ENCODE data around the gene UGGT1.

GRCh38 chr2:128062571-128062970, 28.4 kb upstream of the UGGT1 start:
- no peak for TF ChIP-seq EGR1 (IDR thresholded peaks at IDR 0.05; ENCODE audit: low read depth in 2 of 2)
- no peak for TF ChIP-seq CTCF (IDR thresholded peaks at IDR 0.05; ENCODE audit: low read depth, low read length, missing input control)
- no peak for TF ChIP-seq FOXA1 (IDR thresholded peaks at IDR 0.05)
- TF ChIP-seq MAX (IDR thresholded peaks at IDR 0.05), result no peak
- no peak for TF ChIP-seq FOXA2 (IDR thresholded peaks at IDR 0.05)
- TF ChIP-seq ATF3 (IDR thresholded peaks at IDR 0.05), result no peak
- no peak for TF ChIP-seq HNF4G (IDR thresholded peaks at IDR 0.05)
- no peak for TF ChIP-seq GABPA (IDR thresholded peaks at IDR 0.05 in 1 of 2, conservative IDR thresholded peaks at IDR 0.05 in 1 of 2)

All from liver (tissue), 3 donors.